Measurements from ENCODE around the gene GALNTL6. TPM values are rescaled to one million over a fixed set of nuclear protein-coding genes. Genes with fewer than 3 reads are reported as not detected.

The GALNTL6 gene
- total RNA-seq, 2 donors from 2014 or later, result 0.71 TPM; not detected in 1

- H3K27ac Mint-ChIP-seq, result no peak overlapping the region
- Histone ChIP-seq H3K4me1 (ENCODE audit: control insufficient read depth, insufficient read depth, low read length) (peaks cover 3% of the 10 kb centered on the region), H3K36me3 (ENCODE audit: control insufficient read depth, insufficient read depth, low read length) (no peaks in the 10 kb centered on the region), H3K27ac (ENCODE audit: low read depth, low read length) (no peak overlapping the region), H3K27me3 (ENCODE audit: control insufficient read depth, insufficient read depth, low read length, poor library complexity, severe bottlenecking) (no peaks in the 10 kb centered on the region), H3K4me3 (ENCODE audit: low read length) (no peak overlapping the region), H3K9me3 (ENCODE audit: control insufficient read depth, low read length) (peaks cover 6% of the 10 kb centered on the region), H3K9ac (ENCODE audit: extremely low read depth, low read length, poor library complexity, severe bottlenecking) (no peak overlapping the region)
- 91 to 95% methylated on average over 3 to 5 of the region's 5 CpGs for WGBS, 2 experiments (ENCODE audit: insufficient coverage in 1 of 2, insufficient read length in 1 of 2)
- TF ChIP-seq CTCF (conservative IDR thresholded peaks at IDR 0.05), result no peak
- H3K9me3 Mint-ChIP-seq, result peaks cover 3% of the 10 kb centered on the region
- H3K4me3 Mint-ChIP-seq, result no peak overlapping the region
- peaks cover 2% of the 10 kb centered on the region for H3K27me3 Mint-ChIP-seq (ENCODE audit: insufficient read depth)
- H3K36me3 Mint-ChIP-seq (ENCODE audit: low read depth), result no peaks in the 10 kb centered on the region
- DNase-seq, result no peak
- peaks cover 11% of the 10 kb centered on the region for H3K4me1 Mint-ChIP-seq
Observed at GRCh38 chr4:172826346-172826745, 1013.1 kb downstream of the GALNTL6 start.

- H3K9ac ChIP-seq (ENCODE audit: extremely low read depth, low read length, poor library complexity, severe bottlenecking), result no peak overlapping the region
- Mint-ChIP-seq H3K9me3 (peaks cover 3% of the 10 kb centered on the region), H3K36me3 (ENCODE audit: low read depth) (no peaks in the 10 kb centered on the region), H3K27ac (no peak overlapping the region), H3K4me1 (peaks cover 6% of the 10 kb centered on the region), H3K27me3 (ENCODE audit: insufficient read depth) (peaks cover 3% of the 10 kb centered on the region), H3K4me3 (no peak overlapping the region)
- H3K27ac ChIP-seq (ENCODE audit: low read depth, low read length), result no peak overlapping the region
- no peak for DNase-seq
- no peaks in the 10 kb centered on the region for H3K27me3 ChIP-seq (ENCODE audit: control insufficient read depth, insufficient read depth, low read length, poor library complexity, severe bottlenecking)
- peaks cover 6% of the 10 kb centered on the region for H3K9me3 ChIP-seq (ENCODE audit: control insufficient read depth, low read length)
- peaks cover under 1% of the 10 kb centered on the region for H3K4me1 ChIP-seq (ENCODE audit: control insufficient read depth, insufficient read depth, low read length)
- TF ChIP-seq CTCF (conservative IDR thresholded peaks at IDR 0.05), result no peak
- no peak overlapping the region for H3K4me3 ChIP-seq (ENCODE audit: low read length)
- WGBS, 2 experiments (ENCODE audit: insufficient coverage in 1 of 2, insufficient read length in 1 of 2), result 89 to 96% methylated on average over 3 of the region's 3 CpGs
- H3K36me3 ChIP-seq (ENCODE audit: control insufficient read depth, insufficient read depth, low read length), result no peaks in the 10 kb centered on the region
Observed at GRCh38 chr4:172826861-172827260, 1013.7 kb downstream of the GALNTL6 start.

GRCh38 chr4:172830295-172830764, 1017.1 kb downstream of the GALNTL6 start:
- Mint-ChIP-seq H3K27ac (no peak overlapping the region), H3K27me3 (ENCODE audit: insufficient read depth) (peaks cover 6% of the 10 kb centered on the region), H3K9me3 (peaks cover 3% of the 10 kb centered on the region), H3K4me1 (peaks cover 6% of the 10 kb centered on the region), H3K36me3 (ENCODE audit: low read depth) (no peaks in the 10 kb centered on the region), H3K4me3 (no peak overlapping the region)
- Histone ChIP-seq H3K27me3 (ENCODE audit: control insufficient read depth, insufficient read depth, low read length, poor library complexity, severe bottlenecking) (peaks cover 5% of the 10 kb centered on the region), H3K4me1 (ENCODE audit: control insufficient read depth, insufficient read depth, low read length) (no peaks in the 10 kb centered on the region), H3K27ac (ENCODE audit: low read depth, low read length) (no peak overlapping the region), H3K36me3 (ENCODE audit: control insufficient read depth, insufficient read depth, low read length) (no peaks in the 10 kb centered on the region), H3K9ac (ENCODE audit: extremely low read depth, low read length, poor library complexity, severe bottlenecking) (no peak overlapping the region), H3K4me3 (ENCODE audit: low read length) (no peak overlapping the region), H3K9me3 (ENCODE audit: control insufficient read depth, low read length) (peaks cover 6% of the 10 kb centered on the region)
- peak; percentile 75 for TF ChIP-seq CTCF (conservative IDR thresholded peaks at IDR 0.05)
- DNase-seq, result no peak
- 7 to 14% methylated on average over 2 to 5 of the region's 5 CpGs for WGBS, 2 experiments (ENCODE audit: insufficient coverage in 1 of 2, insufficient read length in 1 of 2)

Measured in endodermal cell (in vitro differentiated cells).